ENCODE measurements around the gene ITPA.
A peak's percentile ranks its signal among the peaks of the same experiment; 100 is the strongest.
"Not testable (repeated sequence)": the region's sequence is repeated elsewhere in the genome, so short reads cannot be mapped to it uniquely, and the experiment has no call there.

Gene ITPA

DNA sequence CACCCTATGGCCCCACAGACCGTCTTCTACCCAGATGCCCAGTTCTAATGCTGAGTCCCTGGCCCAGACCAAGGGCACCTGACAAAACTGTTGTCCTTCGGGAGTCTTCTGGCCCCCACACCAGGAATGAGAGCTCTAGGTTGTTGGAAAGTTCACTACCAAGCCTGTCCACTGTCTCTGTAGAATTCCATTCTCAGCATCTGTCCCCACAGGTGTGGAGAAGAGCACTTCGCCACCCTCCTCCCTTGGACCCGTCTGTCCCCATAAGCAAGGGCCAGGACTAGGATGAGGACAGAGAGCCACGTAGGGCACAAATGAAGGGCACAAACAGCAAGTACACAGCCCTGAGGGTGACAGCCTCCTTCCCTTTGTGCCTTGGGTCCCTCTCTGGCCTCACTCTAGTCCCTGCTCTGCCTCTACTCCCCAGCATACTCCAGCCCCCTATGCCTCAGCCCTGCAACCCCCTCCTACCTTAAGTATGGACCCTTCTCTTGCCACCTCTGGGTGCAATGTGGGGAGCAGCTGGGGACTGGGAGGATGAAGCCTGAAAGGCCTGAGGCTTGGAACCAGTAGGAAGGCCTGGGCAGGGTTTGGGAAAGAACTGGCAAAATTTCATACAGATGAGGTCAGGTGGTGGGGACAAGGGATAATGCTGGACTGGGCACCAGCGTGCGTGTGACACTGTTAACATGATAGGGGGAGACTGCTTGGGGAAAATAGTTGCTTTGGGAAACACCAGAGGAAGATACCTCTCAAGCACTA, 40.3 kb upstream of the ITPA start:
- Mint-ChIP-seq H3K27me3 (peaks cover 6% of the 10 kb centered on the region), H3K9me3 (ENCODE audit: low read depth) (no peaks in the 10 kb centered on the region), H3K27ac (no peak overlapping the region)

DNA sequence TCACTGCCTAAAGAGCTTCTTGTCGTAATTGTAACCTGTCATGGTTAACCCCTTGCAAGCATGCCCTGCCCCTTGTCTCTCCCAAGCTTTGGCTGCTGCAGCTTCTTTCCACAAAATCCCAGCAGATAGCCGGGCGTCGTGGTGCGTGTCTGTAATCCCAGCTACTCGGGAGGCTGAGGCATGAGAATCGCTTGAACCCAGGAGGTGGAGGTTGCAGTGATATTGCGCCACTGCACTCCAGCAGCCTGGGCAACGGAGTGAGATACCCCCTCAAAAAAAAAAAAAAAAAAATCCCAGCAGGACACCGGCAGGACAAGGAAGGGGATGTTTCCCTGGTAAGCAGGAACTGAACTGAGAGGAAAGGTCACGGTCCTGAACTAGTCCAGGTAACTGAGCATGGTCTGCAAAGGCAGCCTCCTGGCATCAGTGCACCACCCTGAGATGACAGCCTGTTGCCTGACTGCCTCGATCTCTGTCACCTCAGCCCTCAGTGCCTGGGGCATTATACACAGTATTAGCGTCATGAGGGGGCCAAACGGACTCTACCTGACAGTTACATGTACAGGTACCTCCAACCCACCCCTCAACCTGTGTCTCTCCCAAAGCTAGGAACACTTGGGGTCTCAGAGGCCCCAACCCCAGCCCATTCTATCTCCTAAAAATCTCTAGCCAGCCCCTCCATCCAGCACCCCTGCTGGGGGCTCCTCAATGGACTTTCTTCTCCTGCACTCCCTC, 37.7 kb upstream of the ITPA start:
- Mint-ChIP-seq H3K27ac (no peak overlapping the region), H3K27me3 (peaks cover 8% of the 10 kb centered on the region), H3K9me3 (ENCODE audit: low read depth) (no peaks in the 10 kb centered on the region), H3K36me3 (no peaks in the 10 kb centered on the region), H3K4me1 (ENCODE audit: low read depth) (peaks cover 21% of the 10 kb centered on the region), H3K4me3 (peak overlapping the region; percentile 87)

More for the DNA sequence above, 40.3 kb upstream of the ITPA start:
- Mint-ChIP-seq H3K4me3 (peak overlapping the region; percentile 42), H3K36me3 (no peaks in the 10 kb centered on the region), H3K4me1 (ENCODE audit: low read depth) (peaks cover 14% of the 10 kb centered on the region)

DNA sequence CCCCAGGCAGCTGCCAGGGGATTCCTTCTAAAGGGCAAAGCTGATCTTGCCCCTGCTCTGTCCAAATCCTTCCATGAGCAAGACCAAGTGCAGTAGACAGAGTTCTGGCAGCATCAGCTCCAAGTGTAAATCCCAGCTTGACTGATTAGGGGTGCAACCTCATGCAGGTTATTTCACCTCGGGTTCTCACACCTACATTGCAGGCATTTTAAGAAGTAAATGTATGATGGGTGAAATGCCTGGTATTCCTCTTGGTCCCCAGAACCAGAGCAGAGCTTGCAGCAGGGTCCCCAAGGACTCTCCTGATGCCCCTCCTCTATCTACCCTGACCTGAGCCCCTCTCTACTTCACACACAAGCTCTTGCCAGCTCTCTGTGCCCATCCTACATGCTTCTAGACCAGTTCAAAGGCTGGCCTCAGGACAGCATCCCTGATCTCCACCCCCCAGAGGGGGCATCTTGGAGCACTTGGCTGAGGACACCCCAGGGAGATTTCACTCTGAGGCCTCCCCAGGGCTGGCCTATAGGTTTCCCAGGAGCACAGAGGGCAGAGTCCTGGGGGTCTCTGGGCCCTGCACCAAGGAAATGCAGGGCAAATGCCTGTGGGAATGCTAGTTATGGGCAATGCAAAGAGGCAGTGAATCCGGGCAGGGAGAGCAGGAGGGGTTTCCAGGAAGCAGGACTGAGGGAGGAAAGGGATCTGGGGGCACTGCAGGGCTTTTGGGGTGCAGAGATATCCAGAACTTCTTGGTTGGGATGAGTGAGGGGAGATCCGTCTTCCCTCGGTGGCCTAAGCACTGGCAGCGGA, 37.0 kb upstream of the ITPA start:
- H3K27me3 Mint-ChIP-seq, result peaks cover 8% of the 10 kb centered on the region
- no peaks in the 10 kb centered on the region for H3K9me3 Mint-ChIP-seq (ENCODE audit: low read depth)
- H3K4me3 Mint-ChIP-seq, result peak overlapping the region; percentile 87

DNA sequence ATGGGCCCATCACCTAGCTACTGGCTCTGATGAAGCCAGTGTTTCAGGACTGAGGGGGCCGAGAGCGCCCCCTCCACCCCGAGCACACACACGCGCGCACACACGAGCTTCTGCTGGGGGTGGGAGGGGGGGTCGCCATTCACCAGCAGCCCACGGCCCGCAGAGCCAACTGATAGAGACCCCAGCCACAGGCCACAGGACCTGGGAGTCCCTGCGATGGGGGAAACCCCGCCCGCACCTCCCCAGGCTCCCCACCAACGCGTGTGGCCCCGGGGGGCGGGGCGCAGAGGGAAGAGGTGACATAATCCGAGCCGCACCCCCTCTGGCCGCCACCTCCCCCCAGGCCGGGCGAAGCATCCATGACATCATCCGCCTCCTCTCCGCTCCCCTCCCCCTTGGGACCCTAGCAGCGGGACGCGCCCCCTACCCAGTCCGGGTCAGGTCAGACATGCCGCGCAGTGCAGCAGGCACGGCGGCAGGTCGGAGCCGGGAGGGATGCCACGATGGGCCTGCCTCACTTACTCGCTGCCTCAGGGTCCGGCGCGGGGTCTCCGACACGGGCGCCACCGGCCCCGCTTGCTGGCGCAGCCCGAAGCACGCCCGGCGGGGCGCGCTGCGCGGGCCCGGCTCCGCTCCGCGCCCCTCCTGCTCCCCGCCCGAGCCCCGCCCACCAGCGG, 36.2 kb upstream of the ITPA start, which contains the start of gene LZTS3:
Gene LZTS3 (minus strand): TSS at position 617 of the 677 bp plus-strand sequence. CDS start 6,386 bp downstream, outside the sequence.
- H3K27me3 Mint-ChIP-seq, result peaks cover 8% of the 10 kb centered on the region
- H3K9me3 Mint-ChIP-seq (ENCODE audit: low read depth), result no peaks in the 10 kb centered on the region
- no peak within 1 kb of the TSS for H3K27ac Mint-ChIP-seq
- H3K4me3 Mint-ChIP-seq, result peak within 1 kb of the TSS; percentile 87
- H3K4me1 Mint-ChIP-seq (ENCODE audit: low read depth), result peaks cover 21% of the 10 kb centered on the region
- H3K36me3 Mint-ChIP-seq, result no peaks in the 10 kb centered on the region

More for the DNA sequence above, 37.0 kb upstream of the ITPA start:
- H3K27ac Mint-ChIP-seq, result no peak overlapping the region
- peaks cover 21% of the 10 kb centered on the region for H3K4me1 Mint-ChIP-seq (ENCODE audit: low read depth)
- H3K36me3 Mint-ChIP-seq, result no peaks in the 10 kb centered on the region

DNA sequence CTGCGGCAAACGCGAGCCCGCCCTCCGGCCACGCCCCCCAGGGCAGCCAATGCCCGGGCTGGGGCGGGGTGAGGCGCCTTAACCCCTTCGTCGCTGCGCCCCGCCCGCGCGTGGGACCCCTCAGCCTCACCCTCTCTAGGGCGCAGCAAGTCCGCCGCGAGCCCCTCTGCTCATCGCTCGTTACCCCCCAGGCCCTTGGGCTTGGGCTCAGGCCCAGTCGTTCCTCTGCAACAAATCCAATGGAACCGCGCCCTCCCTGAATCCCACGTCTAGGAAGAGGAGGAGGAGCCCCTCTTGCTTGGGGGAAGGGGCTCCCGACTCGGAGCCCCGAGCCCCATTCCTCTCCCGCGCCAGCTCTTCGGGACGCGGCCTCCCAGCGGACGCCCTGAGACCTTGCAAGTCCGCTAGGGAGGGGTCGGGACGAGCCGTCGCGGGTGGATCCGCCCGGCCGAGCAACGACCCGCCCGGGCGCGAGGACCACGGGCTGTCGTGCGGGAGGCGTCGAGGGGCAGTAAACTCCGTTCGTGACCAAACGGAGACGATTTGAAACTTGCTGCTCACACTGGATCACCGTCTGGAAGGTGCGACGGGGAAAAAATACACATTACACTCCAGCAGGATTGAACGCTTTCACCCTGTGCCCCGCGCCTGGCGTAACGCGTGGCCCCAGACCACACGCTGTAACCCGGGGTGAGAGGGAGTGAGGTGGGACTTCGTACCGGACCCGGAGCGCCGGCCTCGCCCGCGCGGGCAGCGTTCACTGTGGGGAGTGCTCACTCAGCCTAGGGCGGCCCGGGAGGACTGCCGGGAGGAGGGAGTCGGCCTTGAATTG, 35.5 kb upstream of the ITPA start:
- H3K27me3 Mint-ChIP-seq, result peaks cover 3% of the 10 kb centered on the region
- H3K9me3 Mint-ChIP-seq (ENCODE audit: low read depth), result no peaks in the 10 kb centered on the region
- H3K4me1 Mint-ChIP-seq (ENCODE audit: low read depth), result peaks cover 16% of the 10 kb centered on the region
- no peak overlapping the region for H3K27ac Mint-ChIP-seq
- H3K36me3 Mint-ChIP-seq, result no peaks in the 10 kb centered on the region
- H3K4me3 Mint-ChIP-seq, result peak overlapping the region; percentile 86

DNA sequence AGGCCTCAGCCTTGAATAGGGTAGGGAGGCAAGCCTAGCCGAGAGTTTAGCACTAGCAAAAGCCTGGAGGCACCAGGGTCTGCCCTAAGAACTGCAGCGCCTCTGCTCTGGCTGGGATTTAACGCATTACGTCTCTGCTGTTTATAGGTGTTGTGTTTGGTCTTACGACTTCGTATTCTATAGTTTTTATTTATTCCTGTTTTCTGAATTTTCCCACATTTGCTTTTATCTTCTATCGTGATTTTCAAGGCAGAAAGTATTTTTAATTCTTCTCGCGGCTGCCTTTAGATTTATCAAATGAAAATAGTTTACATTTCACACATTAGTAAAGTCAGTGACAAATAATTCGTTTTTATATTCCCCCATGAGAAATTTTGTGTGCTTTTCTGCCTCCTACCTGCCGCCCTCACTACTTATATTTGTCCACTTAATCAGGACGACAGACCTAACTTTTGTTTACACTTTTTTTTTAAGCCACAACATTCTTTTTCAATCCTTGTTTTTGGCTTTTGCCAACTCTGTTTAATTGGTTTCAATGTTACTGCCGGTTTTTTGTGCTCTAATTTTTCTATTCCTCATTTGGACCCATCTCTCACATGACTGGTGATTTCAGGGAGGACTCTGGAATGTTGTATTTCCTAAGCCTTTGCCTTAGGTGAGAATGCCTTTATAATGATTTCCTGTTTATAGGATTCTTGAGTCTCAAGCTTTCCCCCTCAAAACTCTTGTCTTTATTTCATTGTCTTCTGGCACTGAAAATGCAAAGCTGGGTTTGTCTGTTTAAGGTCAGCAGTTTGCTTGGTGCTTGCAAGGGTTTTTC, 34.6 kb upstream of the ITPA start:
- Mint-ChIP-seq H3K27ac (no peak overlapping the region), H3K27me3 (peaks cover 2% of the 10 kb centered on the region), H3K9me3 (ENCODE audit: low read depth) (no peaks in the 10 kb centered on the region), H3K4me3 (peak overlapping the region; percentile 86), H3K4me1 (ENCODE audit: low read depth) (peaks cover 15% of the 10 kb centered on the region), H3K36me3 (no peaks in the 10 kb centered on the region)

DNA sequence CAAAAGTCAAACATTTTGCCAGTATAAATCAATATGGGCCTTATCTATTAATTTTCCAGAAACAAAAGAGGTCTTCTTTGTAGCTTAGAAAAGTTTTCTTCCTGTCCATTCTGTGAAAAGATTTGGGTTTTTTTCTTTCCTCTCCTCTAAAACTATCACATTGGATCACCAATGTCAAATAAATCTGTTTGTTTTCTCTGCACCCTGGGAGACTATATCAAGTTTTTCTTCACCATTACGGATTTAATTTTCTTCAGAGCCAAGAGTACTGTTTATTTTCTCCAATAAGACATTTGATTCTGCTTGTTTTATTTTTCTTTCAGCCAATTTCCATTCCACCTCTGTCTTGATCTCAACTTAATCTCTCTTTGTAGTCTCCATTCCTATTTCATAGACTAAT, 34.0 kb upstream of the ITPA start:
- no peaks in the 10 kb centered on the region for H3K36me3 Mint-ChIP-seq

DNA sequence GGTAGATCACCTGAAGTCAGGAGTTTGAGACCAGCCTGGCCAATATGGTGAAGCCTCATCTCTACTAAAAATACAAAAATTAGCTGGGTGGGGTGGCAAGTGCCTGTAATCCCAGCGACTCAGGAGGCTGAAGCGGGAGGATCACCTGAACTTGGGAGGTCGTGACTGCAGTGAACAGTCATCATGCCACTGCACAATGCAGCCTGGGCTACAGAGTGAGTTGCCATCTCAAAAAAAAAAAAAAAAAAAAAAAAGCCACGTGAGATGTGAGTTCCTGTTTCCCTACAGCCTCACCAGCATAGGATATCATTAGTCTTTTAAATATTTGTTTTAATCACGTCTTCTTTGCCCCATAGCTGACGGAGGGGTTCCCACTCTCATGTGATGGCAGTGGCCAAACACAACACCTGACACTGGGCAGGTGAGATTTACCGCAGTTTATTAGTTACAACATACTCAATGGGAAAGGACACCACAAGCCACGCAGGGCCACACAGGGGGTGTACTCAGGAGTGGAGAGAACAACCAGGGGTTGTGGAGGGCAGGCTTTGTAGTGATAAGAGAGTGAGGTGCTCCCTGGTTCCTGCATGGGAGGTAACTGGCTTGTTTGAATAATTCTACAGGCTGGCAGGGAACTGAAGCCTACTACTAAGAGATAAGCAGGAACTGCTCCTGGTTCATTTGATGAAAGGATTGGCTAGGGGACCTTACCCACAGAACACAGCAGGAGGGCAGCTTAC, 31.4 kb upstream of the ITPA start:
- no peaks in the 10 kb centered on the region for H3K36me3 Mint-ChIP-seq
- H3K27me3 Mint-ChIP-seq, result peaks cover 2% of the 10 kb centered on the region
- no peak overlapping the region for H3K4me3 Mint-ChIP-seq
- H3K27ac Mint-ChIP-seq, result no peak overlapping the region
- H3K4me1 Mint-ChIP-seq (ENCODE audit: low read depth), result peaks cover 9% of the 10 kb centered on the region
- no peaks in the 10 kb centered on the region for H3K9me3 Mint-ChIP-seq (ENCODE audit: low read depth)

More for the DNA sequence above, 34.0 kb upstream of the ITPA start:
- Mint-ChIP-seq H3K27ac (no peak overlapping the region), H3K27me3 (peaks cover 2% of the 10 kb centered on the region), H3K4me3 (peak overlapping the region; percentile 86), H3K4me1 (ENCODE audit: low read depth) (peaks cover 15% of the 10 kb centered on the region), H3K9me3 (ENCODE audit: low read depth) (no peaks in the 10 kb centered on the region)

DNA sequence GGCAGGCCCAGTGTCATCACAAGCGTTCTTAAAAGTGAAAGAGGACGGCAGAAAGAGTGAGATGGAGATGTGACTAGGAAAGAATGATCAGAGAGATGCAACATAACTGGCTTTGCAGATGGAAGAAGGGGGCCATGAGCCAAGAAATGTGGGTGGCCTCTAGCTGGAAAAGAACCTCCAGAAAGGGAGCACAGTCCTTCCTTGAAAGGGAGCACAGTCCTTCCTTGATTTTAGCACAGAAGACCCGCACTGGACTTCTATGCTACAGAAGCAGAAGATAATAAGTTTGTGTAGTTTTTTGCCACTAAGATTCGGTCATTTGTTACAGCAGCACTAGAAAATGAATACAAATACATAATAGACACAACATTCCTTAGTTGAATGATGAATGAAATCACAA, 29.0 kb upstream of the ITPA start:
- no peaks in the 10 kb centered on the region for H3K9me3 Mint-ChIP-seq (ENCODE audit: low read depth)
- no peaks in the 10 kb centered on the region for H3K36me3 Mint-ChIP-seq
- H3K4me1 Mint-ChIP-seq (ENCODE audit: low read depth), result no peaks in the 10 kb centered on the region
- no peaks in the 10 kb centered on the region for H3K27me3 Mint-ChIP-seq
- no peak overlapping the region for H3K4me3 Mint-ChIP-seq
- H3K27ac Mint-ChIP-seq, result peak overlapping the region; percentile 34

DNA sequence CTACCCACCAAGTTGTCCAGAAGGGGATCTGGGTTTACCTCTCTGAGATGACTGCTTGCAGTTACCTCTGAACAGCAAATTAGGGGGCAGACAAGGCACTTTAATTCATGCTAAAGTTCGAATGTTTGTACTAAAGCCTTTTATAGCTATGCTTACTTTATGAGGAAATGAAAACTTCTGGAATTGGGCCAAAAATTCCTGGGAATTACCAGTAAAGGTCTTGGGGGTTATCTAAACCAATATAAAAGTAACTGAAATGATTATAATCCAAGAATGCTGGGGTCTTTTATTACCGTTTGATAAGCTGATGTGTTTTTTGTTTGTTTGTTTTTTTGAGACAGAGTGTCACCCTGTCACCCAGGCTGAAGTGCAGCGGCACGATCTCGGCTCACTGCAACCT, 28.0 kb upstream of the ITPA start:
- Mint-ChIP-seq H3K4me3 (no peak overlapping the region), H3K36me3 (no peaks in the 10 kb centered on the region), H3K9me3 (ENCODE audit: low read depth) (no peaks in the 10 kb centered on the region), H3K4me1 (ENCODE audit: low read depth) (no peaks in the 10 kb centered on the region), H3K27ac (no peak overlapping the region), H3K27me3 (no peaks in the 10 kb centered on the region)

DNA sequence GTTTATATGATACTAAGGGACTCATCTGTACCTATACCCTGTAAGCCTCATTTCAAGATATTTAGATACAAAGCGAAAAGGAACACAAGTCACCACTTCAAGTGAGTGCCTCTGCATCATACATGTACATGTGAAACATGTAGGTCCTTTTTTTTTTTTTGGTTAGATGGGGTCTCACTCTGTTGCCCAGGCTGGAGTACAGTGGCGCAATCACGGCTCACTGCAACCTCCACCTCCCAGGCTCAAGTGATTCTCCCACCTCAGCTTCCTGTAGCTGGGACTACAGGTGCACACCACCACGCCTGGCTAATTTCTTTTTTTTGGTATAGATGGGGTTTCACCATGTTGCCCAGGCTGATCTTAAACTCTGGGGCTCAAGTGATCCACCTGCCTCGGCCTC, 26.9 kb upstream of the ITPA start:
- H3K4me3 Mint-ChIP-seq; H3K27ac Mint-ChIP-seq; H3K9me3 Mint-ChIP-seq (ENCODE audit: low read depth); H3K4me1 Mint-ChIP-seq (ENCODE audit: low read depth); H3K27me3 Mint-ChIP-seq; H3K36me3 Mint-ChIP-seq: not testable (repeated sequence)

DNA sequence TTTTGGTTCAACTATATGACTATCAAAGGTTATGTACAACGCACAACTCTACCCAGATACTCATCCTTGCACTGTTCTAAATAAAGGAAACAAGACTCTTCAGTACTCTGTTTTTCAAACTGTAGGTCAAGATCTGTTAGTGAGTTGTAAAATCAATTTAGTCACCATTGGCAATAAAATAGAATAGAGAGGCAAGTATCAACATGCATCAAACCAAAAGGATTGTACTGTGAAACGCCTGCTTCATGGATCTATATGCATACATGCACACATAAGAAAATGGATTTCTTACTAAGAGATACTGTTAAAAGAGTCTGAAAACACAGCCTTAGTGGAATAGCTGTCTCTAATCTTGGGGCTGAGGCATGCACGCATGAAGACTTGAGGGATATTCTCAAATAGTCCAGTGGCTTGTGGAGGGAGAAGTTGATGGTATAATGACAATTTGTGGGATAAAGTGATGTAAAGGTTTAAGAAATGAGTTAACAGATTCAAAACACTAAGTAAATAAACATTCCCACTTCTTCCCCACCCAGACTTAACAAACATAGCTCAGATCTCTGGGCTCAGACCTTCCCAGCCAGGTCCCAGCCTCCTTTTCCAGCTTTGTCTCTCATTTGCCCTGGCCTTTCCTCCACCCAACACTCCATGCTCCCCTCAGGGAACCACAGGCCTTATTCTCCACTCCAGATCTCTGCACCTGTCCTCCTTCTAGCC, 25.2 kb upstream of the ITPA start:
- H3K4me3 Mint-ChIP-seq, result no peak overlapping the region
- H3K4me1 Mint-ChIP-seq (ENCODE audit: low read depth), result no peaks in the 10 kb centered on the region
- H3K27me3 Mint-ChIP-seq, result no peaks in the 10 kb centered on the region
- H3K36me3 Mint-ChIP-seq, result no peaks in the 10 kb centered on the region
- H3K27ac Mint-ChIP-seq, result no peak overlapping the region
- H3K9me3 Mint-ChIP-seq (ENCODE audit: low read depth), result no peaks in the 10 kb centered on the region
